Measurements from ENCODE around the gene CEP68. TPM values are rescaled to one million over a fixed set of nuclear protein-coding genes. Genes with fewer than 3 reads are reported as not detected.
"Not testable (repeated sequence)": the region's sequence is repeated elsewhere in the genome, so short reads cannot be mapped to it uniquely, and the experiment has no call there.

Gene CEP68
- total RNA-seq, 1 donor from 2014 or later = 21.7 TPM

DNA sequence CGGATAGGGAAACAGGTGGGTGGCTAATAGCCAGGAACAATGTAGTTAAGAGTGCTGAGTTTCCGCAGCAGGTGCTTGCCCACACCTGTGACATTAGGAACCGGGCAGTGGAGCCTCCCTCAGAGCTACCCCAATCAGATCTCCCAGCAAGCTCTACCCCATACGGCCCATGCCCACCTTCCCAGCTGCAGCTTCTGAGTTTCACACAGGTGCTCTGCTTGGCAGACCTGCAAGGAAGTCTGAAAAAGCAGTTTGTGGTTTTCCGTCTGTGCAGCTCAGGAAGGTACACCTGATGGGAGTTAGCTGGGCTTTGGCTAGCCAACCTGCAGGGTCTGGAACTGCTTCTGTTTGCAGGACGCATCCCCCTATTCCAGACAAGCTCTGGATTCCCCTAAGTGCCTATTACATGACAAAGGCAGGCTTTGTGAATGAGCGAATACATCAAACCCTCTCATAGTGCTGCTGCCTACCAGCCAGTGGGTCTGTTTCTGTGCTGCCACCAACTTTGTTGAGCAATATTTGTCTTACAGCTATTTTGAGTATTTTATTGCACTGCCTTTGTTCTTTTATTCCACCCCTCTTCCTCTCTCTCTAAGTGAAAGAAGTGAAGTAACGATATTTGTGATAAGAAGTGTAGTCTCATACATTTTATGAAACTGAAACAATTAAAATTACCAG is 24.7 kb upstream of the CEP68 start:
- DNase-seq (ENCODE audit: low spot score) = no peak

DNA sequence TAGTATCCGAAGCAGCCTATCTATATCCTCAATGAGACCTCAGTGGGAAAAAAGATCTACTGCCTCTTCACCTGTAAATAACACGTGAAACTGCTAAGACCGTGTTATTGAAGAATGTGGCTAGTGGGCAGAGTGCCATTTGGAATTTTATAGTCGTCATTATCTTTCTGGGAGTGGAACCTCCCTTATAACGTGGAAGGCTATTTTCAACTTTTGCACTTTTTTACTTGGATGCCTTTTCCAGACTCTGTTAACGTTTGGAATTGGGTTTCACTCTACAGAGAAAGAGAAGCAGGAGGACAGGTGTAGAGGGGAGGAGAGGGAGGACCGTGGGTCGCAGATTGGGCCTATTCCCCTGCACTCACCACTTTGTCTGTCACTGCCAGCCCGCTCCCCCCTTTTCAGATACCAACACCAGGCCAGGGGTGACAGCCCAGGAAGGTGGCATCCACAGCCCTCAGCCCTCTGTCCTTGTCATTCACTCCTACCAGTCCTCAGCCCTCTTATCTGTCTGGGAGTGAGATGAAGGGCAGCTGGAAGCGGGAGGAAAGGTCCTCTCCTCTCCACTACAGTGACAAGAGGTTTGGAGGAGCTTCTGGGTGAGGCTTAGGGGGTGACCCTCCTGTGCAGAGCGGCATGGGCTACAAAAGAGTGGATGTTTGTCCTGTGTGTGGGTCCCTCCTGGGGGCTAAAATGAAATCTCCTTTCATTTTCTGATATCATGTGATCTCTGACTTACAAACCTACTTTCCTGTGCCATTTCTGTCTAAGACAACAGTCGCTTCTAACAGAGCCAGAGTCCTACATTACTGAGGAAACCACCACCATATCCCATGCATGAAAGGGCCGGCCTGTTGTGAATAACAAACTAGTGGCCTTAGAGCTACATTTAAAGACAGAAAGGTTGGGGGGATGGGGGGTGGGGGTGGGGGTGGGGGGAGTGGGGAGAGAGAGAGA is 23.9 kb upstream of the CEP68 start:
- DNase-seq (ENCODE audit: low spot score) = no peak

DNA sequence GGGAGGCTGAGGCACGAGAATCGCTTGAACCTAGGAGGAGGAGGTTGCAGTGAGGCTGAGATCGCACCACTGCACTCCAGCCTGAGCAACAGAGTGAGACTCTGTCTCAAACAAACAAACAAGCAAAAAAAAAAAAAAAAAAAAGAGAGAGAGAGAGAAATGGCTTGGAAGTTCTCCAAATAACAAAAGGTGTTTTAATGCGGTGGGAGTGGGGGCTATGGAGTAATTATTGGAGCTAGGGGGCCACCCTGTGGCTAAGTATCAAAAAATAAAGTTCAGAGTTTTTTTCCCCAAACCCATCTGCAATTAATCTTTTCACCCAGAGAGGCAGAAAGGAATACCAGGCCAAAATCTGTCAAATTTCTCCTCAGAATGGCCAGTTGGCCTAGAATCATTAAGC is 23.0 kb upstream of the CEP68 start:
- DNase-seq (ENCODE audit: low spot score) = no peak

DNA sequence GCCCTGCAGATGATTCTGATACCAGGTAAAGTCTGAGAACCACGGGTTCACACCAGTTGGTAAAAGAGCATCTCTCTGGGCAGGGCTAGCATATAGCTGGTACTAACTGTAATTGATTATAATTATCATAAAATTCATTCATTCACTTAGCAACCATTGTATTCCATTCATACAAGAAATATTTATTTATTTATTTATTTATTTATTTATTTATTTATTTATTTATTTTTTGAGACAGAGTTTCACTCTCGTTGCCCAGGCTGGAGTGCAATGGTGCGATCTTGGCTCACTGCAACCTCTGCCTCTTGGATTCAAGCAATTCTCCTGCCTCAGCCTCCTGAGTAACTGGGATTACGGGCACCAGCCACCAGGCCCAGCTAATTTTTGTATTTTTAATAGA is 22.5 kb upstream of the CEP68 start:
- DNase-seq (ENCODE audit: low spot score) = not testable (repeated sequence)

DNA sequence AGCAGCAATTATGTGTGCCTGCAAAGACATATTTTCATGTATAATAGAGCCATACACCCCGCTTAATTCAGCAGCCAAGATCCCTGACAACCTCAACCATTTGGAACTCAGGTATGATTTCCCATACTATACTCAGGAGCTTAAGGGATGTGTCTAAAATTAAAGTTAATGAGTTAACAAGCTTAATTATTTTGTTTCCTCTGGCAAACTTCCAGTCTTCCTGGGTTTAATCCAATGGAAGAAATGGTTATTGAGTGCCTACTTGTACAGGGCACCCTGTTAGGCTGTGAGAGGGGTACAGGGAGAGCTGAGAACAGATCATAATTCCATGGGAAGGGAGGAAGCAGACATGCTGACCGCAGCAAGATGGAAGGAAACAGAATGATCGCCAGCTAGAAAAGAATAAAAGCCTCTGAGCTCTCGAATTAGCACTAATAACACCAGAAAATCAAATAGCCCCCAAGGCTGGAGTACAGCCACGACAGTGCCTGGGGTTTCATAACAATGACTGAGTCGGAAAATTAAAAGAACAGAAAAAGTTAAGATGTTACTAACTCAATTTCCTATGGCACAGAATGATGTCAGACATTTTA is 20.8 kb upstream of the CEP68 start:
- DNase-seq (ENCODE audit: low spot score) = no peak

DNA sequence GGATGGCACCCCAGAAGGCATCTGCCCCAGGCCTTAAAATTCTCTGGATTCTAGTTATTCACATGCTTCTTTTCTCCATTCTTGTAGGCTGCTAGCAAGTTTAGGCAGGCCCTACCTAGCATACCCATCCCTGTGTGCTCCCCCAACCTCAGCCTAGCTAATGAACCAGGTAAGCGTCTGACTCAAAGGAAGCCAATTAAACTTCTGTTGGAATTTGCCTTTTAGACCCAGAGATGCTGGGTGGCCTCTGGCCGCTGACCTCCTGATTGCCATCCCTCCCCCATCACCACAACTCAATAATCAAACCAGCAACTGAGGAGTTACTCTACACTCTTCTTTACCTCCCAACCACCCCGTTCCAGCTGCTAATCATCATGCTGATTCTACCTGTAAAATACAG is 19.0 kb upstream of the CEP68 start:
- DNase-seq (ENCODE audit: low spot score) = no peak

DNA sequence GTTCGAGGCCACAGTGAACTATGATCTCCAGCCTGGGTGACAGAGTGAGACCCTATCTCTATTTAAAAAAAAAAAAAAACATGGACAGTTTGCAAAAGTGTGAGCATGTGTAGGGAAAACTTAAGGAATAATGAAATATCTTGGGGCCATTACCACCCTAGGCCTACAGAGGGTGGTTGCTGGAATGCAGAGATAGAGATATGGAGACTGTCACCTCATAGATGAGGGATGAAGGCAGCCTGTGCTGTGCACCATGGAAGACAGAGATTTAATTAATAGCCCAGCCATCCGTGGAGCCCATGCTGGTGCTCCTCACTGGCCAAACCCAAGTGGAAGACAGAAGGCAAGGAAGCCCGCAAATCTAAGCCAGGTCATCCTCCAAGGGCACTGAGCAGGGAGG is 16.6 kb upstream of the CEP68 start:
- no peak for DNase-seq (ENCODE audit: low spot score)

DNA sequence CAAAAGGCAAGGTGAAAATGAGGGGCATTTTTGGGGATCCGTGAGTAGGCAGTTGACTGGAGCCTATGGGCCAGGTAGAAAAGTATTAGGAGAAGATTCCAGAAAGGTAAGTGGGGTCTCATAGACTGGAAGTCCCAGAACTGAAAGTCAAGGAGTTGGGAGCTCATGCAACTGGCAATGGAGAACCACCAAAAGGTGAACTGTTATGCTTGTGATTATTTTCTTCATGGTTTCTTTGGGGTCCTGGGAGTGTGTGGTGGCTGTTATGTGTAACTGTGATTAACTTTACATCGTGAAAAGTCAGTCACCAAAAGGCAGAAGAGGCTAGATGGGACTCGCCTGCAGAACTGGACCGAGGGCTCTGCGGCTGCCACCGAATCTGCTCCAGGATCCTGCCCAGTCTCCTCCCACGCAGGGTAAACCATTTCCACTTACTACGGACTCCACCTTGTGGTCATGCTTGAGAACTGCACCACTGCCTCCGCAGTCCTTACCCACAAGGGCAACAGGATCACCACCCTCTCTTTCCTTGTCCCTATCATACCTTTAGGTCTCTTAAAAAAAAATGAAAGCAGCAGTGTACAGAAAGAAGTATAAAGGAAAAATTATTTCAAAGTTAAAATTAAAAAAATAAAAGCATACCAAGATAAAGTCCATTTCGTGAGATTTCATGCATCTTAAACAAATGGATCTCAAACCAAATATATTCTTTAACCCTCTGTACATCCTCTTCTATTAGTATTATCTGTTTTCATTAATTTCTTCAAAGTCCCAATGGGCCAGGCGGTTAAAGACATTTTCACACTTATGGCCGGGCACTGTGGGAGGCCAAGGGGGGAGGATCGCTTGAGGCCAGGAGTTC is 15.6 kb upstream of the CEP68 start:
- DNase-seq (ENCODE audit: low spot score) = peak; percentile 90

DNA sequence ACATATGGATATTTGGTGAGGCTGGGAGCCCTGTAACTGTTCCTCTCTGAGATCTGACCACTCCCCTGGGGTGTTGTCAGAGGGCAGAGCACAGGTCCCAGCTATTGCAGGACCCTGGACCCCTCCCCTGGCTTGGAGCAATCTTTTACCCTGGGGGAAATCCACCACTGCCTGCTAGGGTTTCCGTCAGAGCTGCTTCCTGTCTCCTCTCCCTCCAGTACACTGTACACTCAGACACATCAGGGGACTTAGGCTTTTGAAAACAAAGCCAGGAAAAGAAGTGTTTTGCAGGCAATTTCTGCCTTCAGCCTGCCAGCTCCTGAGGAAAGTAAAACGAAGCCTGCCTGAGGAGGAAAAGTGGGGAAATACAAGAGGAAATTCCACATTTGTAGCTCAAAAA is 13.2 kb upstream of the CEP68 start:
- no peak for DNase-seq (ENCODE audit: low spot score)

DNA sequence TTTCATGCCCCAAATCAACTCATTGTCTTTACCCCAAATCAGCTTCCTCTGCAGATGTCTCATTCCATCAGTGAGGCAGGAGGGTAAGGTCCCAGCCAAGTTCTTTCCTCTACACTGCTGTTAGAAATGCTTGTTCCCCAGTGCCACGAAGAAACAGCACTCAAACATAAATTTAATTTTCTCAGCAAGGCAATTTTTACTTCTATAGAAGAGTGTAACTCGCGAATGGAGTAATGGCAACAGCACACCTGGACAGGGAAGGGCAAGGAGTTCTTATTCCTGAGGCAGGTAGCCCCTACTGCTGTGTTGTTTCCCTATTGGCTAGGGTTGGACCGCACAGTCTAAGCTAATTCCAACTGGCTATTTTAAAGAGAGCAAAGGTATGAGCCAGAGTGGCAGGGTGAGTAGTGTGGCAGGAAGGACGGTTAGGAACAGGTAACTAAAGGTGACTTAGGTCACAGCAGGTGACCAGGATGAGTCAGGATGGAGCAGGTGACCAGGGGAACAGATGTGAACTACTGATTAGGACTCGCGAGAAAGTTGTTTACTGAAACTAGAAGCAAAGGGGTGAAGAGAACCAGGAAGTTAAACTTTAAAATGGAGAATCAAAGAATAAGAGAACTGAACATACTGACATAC is 12.0 kb upstream of the CEP68 start:
- DNase-seq (ENCODE audit: low spot score) = no peak

DNA sequence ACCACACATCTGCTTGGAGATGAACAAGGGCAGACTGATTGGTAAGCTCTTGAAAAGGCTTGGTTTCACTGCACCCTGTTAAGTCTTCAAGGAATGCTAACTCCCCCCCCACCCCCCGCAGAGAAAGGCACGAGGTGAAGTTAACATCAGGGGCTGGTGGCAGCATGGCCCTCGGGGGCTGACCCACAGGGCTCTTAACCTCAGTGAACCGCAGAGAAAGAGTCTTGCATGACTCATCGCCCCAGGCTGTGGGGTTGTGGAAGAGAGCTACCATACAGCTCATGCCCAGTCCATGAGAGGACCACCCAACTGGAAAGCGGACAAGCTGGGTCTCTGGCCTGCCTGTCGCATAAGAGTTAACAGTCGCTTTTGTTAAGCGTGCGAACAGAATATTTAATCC is 10.6 kb upstream of the CEP68 start:
- no peak for DNase-seq (ENCODE audit: low spot score)

DNA sequence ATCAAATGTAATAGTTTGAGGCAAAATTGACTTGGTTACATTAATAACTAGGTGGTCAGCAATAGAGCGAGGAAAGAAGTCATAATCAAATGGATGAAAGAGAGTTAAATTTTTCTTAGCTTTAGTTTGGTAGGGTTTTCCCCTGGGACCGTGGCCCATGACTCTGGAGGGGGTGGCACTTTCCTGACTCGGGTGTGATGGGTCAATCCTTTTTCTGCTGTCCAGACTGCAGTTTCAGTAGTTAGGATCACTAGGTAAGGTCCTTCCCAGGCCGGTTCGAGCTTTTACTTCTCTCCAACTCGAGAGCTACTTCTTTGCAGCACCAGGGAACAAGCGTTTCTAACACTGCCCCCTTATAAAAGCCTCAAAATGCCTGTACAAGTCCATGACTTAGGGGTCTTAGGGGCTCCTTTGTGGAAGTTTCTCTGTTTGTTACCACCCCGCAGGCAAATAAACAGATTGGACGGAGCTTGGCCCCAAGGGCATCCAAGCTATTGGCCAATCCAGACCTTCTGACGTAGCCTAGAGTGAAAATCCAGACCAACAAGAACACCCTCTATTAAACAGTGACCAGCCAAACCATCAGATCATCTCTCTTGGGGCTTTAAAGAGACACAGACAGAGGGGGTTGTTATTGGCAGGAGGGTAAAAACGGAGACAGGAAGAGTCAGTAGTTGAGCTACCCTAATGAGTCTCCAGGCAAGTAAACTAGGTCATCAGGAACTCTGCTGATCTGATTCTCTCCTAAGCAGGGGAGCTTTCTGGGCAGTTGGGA is 9.4 kb upstream of the CEP68 start:
- no peak for DNase-seq (ENCODE audit: low spot score)

DNA sequence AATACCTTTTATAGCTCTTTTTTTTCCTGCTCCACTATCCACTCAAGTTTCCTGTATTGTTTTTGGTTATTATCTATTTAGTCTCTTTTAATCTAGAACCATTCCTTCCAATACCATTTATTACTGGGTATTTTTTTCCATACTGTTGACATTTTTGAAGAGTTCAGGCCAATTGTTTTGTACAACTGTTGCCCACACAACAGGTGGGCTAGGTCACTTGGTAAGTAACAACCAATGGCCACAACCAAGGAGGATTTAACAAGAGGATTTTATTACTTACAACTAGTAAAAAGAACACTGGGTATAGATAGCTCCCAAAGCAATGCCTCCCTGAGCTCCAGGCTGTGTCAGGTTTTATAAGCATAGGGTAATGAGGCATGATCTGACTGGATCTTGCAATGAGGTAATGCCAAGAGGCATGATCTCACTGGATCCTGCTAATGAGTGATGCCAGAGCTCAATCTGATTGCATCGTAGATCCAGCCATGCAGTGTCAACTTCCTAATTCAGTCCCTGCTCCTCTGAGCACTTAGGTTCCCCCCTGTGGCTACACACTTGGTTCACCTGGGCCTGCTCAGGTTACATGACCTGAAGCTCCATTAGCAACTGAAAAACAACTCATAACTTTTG is 7.1 kb upstream of the CEP68 start:
- DNase-seq (ENCODE audit: low spot score) = no peak

DNA sequence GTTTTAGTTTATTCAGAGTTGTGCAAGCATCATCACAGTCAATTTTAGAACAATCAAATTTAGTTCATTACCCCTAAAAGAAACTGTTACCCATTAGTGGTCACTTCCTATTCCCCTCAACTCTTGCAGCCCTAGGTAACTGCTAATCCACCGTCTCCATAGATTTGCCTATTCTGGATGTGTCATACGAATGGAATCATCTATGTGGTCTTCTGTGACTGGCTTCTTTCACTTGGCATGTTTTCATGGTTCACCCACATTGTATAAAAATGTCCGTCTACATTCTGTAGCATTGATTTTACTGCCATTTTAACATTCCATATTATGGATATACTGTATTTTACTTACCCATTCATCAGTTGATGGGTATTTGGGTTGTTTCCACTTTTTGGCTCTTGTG is 5.3 kb upstream of the CEP68 start:
- DNase-seq (ENCODE audit: low spot score) = no peak

DNA sequence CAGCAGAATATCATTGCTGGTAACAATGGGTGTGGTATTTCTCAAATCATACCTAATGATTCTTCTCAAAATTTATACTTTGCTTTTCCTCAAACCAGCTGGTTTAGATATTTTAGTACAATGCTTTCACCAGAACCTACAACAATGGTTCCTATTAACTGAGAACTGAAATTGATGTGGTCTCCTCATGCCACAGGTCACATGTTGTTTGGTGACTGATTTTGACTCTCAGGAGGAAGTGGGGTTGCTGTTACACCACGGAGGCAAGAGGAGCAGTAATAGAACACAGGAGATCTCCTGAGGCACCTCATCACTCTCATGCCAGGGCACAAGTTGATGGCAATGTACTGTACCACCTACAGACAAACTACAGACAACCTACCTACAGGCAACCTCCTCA is 3.0 kb upstream of the CEP68 start:
- no peak for DNase-seq (ENCODE audit: low spot score)

DNA sequence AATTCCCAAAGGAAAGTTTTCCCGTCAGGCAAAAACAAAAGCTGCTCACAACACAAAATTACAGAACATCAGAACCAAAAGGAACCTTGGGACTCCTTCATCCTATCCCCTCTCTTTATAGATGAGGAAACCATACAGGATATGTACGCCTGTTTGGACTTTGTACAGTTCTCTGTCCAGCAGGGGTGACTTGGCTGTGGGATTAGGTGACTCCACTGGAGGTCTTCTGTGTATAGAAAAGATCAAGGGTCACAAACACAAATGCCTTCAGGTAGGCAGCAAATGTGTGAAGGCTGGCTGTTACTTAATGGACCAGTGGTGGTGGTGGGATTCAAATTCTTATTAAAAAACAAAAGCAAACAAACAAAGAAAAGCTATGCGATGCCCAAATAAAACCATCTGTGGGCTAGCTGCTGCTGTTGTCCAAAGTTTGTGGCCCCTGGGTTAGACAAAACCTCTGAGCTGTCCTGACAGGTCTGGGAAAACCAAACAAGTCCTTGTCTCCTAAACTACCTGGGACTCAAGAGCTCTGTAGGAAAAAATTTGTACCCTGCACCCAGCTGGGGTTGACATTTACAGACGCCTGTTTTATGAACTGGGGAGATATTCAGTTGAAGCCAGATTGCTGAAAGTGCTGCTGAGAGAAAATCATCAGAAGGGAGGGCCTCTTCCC is 1.3 kb upstream of the CEP68 start:
- DNase-seq (ENCODE audit: low spot score) = no peak

DNA sequence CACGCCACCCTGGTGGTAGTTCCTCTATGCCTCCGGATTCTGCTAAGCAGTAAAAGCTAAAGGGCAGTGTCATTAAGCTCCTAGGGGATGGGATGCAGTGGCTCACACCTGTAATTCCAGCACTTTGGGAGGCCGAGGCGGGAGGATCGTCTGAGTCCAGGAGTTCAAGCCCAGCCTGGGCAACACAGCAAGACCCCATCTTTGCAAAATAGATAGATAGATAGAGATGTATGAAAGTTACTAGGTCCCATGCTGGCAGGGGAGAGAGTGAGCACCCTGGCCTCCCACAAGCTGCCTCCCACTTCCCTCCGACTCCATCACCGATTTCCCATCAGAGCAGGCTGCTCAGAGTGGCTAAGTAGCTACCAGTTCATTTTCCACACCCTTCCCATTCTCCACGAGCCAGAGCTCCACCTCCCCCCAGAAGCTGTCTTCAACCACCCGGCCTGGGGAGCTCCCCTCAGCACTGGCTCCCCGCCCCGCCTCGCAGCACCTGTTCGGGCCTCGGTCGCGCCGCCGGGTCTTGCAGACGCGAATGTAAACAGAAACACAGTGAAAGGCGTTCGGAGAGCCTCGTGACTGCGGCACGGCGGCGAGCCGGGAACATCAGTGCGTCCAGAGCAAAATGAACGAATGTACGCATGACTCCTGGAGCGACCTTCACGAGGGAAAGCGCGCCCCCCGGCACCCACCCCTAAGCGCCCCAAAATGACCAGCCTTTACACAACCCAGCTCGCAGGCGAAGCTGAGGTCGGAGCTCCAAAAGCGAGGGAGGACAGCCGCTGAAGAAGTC is 598 bp upstream of the CEP68 start:
- DNase-seq (ENCODE audit: low spot score) = no peak

DNA sequence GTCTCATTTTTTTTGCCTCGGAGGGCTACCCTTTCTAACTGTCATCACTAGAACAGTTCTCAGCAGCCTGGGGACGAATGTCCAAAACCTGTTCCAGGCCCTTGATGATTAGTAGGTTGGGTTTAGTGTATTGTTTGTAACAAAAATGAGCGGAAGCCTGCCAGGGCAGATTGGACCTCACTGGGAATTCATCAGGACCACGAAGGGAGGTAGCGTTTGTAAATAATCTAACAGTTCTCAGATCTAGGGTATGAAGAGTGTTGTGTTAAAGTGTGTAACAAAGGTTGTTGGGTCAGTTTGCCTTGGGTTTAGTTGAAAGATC is 799 bp downstream of the CEP68 start:
- no peak for DNase-seq (ENCODE audit: low spot score)

All from mucosa of gallbladder (tissue), 1 donor.